Activated T-cell treated with anti-CD3 and anti-CD28 coated beads, Interleukin-2, amount 50 U/mL, for 1 hour (primary cell): ENCODE data around the gene KIF2B.
"Not testable (repeated sequence)": the region's sequence is repeated elsewhere in the genome, so short reads cannot be mapped to it uniquely, and the experiment has no call there.

Experiments
- DNase-seq: peaks from one replicate; pipeline ENCODE4 v3.0.0-alpha.2; 2020

Gene KIF2B, protein sequence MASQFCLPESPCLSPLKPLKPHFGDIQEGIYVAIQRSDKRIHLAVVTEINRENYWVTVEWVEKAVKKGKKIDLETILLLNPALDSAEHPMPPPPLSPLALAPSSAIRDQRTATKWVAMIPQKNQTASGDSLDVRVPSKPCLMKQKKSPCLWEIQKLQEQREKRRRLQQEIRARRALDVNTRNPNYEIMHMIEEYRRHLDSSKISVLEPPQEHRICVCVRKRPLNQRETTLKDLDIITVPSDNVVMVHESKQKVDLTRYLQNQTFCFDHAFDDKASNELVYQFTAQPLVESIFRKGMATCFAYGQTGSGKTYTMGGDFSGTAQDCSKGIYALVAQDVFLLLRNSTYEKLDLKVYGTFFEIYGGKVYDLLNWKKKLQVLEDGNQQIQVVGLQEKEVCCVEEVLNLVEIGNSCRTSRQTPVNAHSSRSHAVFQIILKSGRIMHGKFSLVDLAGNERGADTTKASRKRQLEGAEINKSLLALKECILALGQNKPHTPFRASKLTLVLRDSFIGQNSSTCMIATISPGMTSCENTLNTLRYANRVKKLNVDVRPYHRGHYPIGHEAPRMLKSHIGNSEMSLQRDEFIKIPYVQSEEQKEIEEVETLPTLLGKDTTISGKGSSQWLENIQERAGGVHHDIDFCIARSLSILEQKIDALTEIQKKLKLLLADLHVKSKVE

DNA sequence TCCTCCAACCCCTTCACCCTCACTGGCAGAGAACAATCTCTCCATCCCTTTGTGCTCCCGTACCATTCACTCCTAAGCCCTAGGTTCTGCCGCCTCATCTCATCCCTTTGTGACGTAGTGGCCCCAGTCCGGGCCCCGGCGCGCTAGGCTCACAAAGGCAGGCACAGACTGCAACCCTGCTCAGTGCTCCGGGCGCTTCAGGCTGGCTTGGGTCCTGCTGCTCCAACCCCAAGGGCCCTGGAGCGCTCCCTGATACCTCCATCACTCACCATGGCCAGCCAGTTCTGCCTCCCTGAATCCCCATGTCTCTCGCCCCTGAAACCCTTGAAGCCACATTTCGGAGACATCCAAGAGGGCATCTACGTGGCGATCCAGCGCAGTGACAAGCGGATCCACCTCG, at the start of gene KIF2B:
Gene KIF2B, plus strand, starts transcription at position 164 of the 400 bp plus-strand sequence. Its CDS starts 107 bp downstream, at position 271.
- no peak for DNase-seq

GRCh38 chr17:53780320-53780719, 42.4 kb upstream of the KIF2B start:
- DNase-seq, result no peak

DNA sequence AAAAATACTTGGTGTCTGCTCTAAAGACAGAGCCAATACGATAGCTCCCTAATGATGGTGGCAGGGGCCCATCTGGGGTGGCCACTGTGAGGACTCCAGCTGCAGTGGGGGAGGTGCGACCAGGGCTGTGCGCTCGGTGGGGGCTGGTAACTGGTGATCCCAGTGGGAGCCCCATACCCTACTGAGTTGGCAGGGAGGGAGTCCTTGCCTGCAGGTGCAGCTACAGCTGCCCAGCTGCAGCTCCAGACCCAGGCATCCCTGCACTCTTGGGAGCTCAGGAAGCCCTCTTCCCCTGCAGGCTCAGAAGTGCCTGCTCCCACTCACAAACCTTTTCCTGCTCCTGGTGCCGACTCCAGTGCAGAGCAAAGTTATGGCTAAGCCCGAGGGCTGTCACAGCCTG, 31.2 kb upstream of the KIF2B start:
- DNase-seq, result no peak

DNA sequence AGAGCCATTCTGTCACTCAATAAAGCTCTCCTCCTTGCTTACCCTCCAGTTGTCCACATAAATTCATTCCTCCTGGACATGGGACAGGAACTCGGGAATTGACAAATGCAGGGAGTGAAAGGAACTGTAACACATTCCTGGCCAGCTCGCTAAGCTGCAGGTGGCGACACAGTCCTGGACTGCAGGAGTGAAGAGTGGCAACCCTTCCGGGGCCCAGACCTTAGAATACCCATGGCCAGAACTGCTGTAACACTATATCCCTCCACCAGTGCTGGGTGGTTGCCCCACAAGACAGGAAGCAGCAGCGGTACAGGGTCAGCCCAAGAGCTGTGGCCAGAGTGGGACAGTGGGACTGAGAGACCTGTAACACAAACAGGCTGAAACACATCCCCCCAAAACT, 30.3 kb upstream of the KIF2B start:
- DNase-seq, result no peak

- no peak for DNase-seq
Observed at GRCh38 chr17:53792997-53793396, 29.7 kb upstream of the KIF2B start.

DNA sequence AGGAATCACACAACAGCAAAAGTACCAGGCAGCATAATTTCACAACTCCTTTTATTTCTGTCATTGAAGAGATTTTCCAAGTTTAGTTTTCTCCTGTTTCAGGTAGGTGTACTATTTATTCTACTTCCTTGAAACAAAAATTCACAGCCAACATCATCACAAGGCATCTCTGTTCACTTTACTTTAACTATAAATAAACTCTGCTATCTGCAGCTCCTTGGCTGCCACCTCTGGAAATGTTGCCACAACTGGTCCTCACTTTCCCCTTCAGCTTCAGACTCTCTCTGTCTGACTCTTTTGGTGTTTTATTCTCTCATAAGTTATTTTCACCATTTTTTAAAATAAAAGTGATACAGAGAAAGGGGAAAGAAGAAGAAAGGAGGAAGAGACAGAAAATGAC, 27.9 kb upstream of the KIF2B start:
- no peak for DNase-seq

DNA sequence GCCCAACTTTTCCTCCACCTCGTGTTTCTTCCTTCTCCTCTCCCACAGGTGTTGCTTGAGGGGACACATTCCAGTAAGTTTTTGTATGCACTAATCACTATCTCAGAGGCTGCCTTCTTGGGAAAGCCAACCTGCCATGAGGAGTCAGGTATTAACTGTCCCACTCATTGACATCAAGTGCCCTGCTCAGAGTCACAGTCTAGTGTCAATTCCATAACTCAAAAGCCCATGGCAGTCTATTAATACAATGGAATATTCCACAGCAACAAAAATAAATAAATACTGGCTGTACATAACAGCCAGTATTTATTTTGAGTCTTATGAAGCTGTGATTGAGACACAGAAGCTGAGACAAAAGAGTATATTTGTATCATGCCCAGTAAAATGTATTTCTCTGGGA, 26.1 kb upstream of the KIF2B start:
- DNase-seq, result no peak

- DNase-seq, result no peak
Observed at GRCh38 chr17:53797501-53797900, 25.2 kb upstream of the KIF2B start.

GRCh38 chr17:53804437-53804836, 18.3 kb upstream of the KIF2B start:
- DNase-seq, result no peak

- DNase-seq, result no peak
Observed at GRCh38 chr17:53806473-53806872, 16.3 kb upstream of the KIF2B start.

GRCh38 chr17:53807286-53807685, 15.4 kb upstream of the KIF2B start:
- DNase-seq, result no peak

- DNase-seq, result no peak
Observed at GRCh38 chr17:53818271-53818670, 4.5 kb upstream of the KIF2B start.

DNA sequence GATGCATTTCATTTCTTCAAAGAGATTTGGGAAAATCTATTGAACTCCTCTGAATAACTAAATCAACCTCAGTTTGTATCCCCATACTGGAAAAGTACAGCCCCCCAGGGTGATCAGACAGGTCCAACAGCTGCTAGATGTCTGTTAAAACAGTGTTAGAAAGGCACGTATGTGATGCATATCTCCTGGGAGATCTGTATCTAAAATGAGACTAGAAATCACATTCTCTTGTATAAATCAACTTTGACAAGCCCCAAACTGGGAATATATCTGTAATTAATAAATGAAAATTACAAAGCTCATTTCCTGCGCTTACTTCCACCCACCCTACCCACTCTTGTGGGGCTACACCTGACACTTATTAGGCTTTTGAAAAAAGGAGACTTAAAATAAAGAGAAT, 3.8 kb upstream of the KIF2B start:
- DNase-seq, result no peak

- DNase-seq, result no peak
Observed at GRCh38 chr17:53819956-53820355, 2.8 kb upstream of the KIF2B start.

GRCh38 chr17:53823341-53824050, 769 bp downstream of the KIF2B start:
- no peak for DNase-seq

DNA sequence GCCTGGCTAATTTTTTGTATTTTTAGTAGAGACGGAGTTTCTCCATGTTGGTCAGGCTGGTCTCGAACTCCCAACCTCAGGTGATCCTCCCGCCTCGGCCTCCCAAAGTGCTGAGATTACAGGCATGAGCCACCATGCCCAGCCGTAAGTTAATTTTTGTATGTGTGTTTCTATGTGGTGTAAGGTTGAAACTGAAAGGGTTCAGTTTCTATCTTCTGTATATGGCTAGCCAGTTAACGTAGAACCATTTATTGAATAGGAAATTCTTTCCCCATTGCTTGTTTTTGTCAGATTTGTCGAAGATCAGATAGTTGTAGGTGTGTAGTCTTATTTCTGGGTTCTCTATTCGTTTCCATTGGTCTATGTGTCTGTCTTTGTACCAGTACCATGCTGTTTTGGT, 12.0 kb downstream of the KIF2B start:
- not testable (repeated sequence) for DNase-seq

- no peak for DNase-seq
Observed at GRCh38 chr17:53837131-53837530, 14.4 kb downstream of the KIF2B start.

DNA sequence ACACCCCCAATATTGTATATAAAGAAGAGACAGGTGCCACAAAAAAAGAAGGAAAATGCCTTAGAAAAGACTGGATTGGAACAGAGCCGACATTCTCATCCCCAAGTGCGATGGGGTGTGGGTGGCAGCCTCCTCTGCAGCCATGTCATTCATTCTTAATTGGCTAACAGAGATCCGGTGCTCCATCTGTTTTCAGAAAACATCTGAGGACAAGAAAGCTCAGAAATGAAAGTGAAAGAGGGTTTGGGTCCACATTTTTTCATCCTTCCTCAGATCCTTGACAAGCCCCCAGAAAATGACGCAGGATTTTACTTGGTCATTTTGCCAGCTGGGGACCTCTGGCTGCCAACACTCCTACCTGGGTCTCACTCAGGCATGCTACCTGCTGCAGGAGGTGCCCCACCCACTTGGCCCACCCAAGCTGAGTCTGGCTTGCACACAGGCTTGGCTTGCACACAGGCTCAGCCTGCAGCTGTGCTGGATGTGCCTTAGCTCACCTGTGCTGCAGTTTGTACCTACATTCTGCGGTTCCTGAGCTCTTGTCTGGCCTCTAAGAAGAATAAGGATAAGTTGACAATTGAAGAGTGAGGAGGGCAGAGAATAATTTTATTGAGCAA, 21.9 kb downstream of the KIF2B start:
- DNase-seq, result no peak

- DNase-seq, result not testable (repeated sequence)
Observed at GRCh38 chr17:53871128-53871527, 48.4 kb downstream of the KIF2B start.
